ENCODE results near the gene PLXNB2. TPM values are rescaled to one million over a fixed set of nuclear protein-coding genes. Genes with fewer than 3 reads are reported as not detected.
A peak's percentile ranks its signal among the peaks of the same experiment; 100 is the strongest.

Gene PLXNB2
- total RNA-seq, 4 donors from 2014 or later: 115 to 218 (median 154) TPM

GRCh38 chr22:50317178-50317577 is 9.7 kb upstream of the PLXNB2 start:
- Histone ChIP-seq H3K27ac (replicated peaks in 1 of 4) (no peak overlapping the region), H3K36me3 (peaks cover 0 to under 1% (median 0%) of the 10 kb centered on the region in 4 donors), H3K4me1 (peaks cover 0 to 18% (median 10%) of the 10 kb centered on the region in 4 donors), H3K4me3 (no peak overlapping the region), H3K27me3 (no peaks in the 10 kb centered on the region), H3K9me3 (no peaks in the 10 kb centered on the region)
- WGBS: 100% methylated on average over 2 of the region's 9 CpGs
- TF ChIP-seq POLR2AphosphoS5 (IDR thresholded peaks at IDR 0.05) (no peak), POLR2A (IDR thresholded peaks at IDR 0.05; ENCODE audit: low read depth) (no peak), CTCF (IDR thresholded peaks at IDR 0.05) (no peak), EP300 (IDR thresholded peaks at IDR 0.05) (no peak)
- no peak for DNase-seq (ENCODE audit: extremely low spot score)
- intact Hi-C loops (cut with DNase I): no loop called here

GRCh38 chr22:50316114-50317065 is 8.9 kb upstream of the PLXNB2 start:
- Histone ChIP-seq H3K4me1 (peaks cover 0 to 18% (median 10%) of the 10 kb centered on the region in 4 donors), H3K27ac (replicated peaks in 1 of 4) (no peak overlapping the region), H3K27me3 (no peaks in the 10 kb centered on the region), H3K36me3 (peaks cover 0 to 7% (median 0%) of the 10 kb centered on the region in 4 donors), H3K9me3 (no peaks in the 10 kb centered on the region), H3K4me3 (no peak overlapping the region)
- 90% methylated on average over 19 of the region's 45 CpGs for WGBS
- DNase-seq (ENCODE audit: extremely low spot score): no peak
- TF ChIP-seq POLR2A (IDR thresholded peaks at IDR 0.05; ENCODE audit: low read depth) (no peak), POLR2AphosphoS5 (IDR thresholded peaks at IDR 0.05) (no peak), CTCF (IDR thresholded peaks at IDR 0.05) (no peak), EP300 (IDR thresholded peaks at IDR 0.05) (no peak)
- intact Hi-C loops (cut with DNase I): no loop called here

- no peak for DNase-seq (ENCODE audit: extremely low spot score)
- H3K4me1 ChIP-seq: peaks cover 0 to 18% (median 10%) of the 10 kb centered on the region in 4 donors
- WGBS: 91% methylated on average over 14 of the region's 18 CpGs
- no peak overlapping the region for H3K4me3 ChIP-seq
- intact Hi-C loops (cut with DNase I): no loop called here
- peaks cover 0 to 7% (median 0%) of the 10 kb centered on the region in 4 donors for H3K36me3 ChIP-seq
- H3K27ac ChIP-seq (replicated peaks in 1 of 4): no peak overlapping the region
- no peaks in the 10 kb centered on the region for H3K27me3 ChIP-seq
- H3K9me3 ChIP-seq: no peaks in the 10 kb centered on the region
- no peak for TF ChIP-seq POLR2AphosphoS5 (IDR thresholded peaks at IDR 0.05)
- TF ChIP-seq POLR2A (IDR thresholded peaks at IDR 0.05; ENCODE audit: low read depth): no peak
- TF ChIP-seq CTCF (IDR thresholded peaks at IDR 0.05): no peak
- TF ChIP-seq EP300 (IDR thresholded peaks at IDR 0.05): no peak
Observed at GRCh38 chr22:50315289-50316113, 8.1 kb upstream of the PLXNB2 start.

GRCh38 chr22:50314455-50315288 is 7.2 kb upstream of the PLXNB2 start:
- WGBS: 67% methylated on average over 11 of the region's 33 CpGs
- Histone ChIP-seq H3K4me3 (peak overlapping the region in 3 of 4 donors; percentile 10 to 28 (median 16)), H3K9me3 (no peaks in the 10 kb centered on the region), H3K4me1 (peaks cover 3 to 19% (median 11%) of the 10 kb centered on the region in 4 donors), H3K27ac (replicated peaks in 1 of 4) (peak overlapping the region in 1 of 4 donors; percentile 10), H3K27me3 (no peaks in the 10 kb centered on the region), H3K36me3 (peaks cover 0 to 7% (median 0%) of the 10 kb centered on the region in 4 donors)
- TF ChIP-seq POLR2A (IDR thresholded peaks at IDR 0.05; ENCODE audit: low read depth) (no peak), EP300 (IDR thresholded peaks at IDR 0.05) (no peak), CTCF (IDR thresholded peaks at IDR 0.05) (no peak), POLR2AphosphoS5 (IDR thresholded peaks at IDR 0.05) (no peak)
- intact Hi-C loops (cut with DNase I): no loop called here
- no peak for DNase-seq (ENCODE audit: extremely low spot score)
